GM12892 (cell line): ENCODE data around the gene GALNT10.

Source experiments
- POLR2A ChIP-seq: IDR thresholded peaks from 2 replicates; pipeline ENCODE4 v1.6.1; 2011; ENCODE audit warnings: low read depth, low read length, control low read depth
- POLR2AphosphoS5 ChIP-seq: IDR thresholded peaks from 2 replicates; pipeline ENCODE4 v1.6.1; 2011; ENCODE audit warnings: low read depth, low read length, control low read depth
- TAF1 ChIP-seq: IDR thresholded peaks from 2 replicates; pipeline ENCODE4 v1.6.1; 2011; ENCODE audit warnings: low read depth, mild to moderate bottlenecking, control low read depth, low read length, borderline replicate concordance

- TF ChIP-seq POLR2A (no peak), TAF1 (no peak), POLR2AphosphoS5 (no peak)
Observed at GRCh38 chr5:154430466-154430865, 239.9 kb downstream of the GALNT10 start.
